DMS153 treated with DMSO at 0.1 percent for 48 hours (cell line): ENCODE results near the gene TRAPPC5.
"Not testable (repeated sequence)": the region's sequence is repeated elsewhere in the genome, so short reads cannot be mapped to it uniquely, and the experiment has no call there.

ENCODE experiments used
- DNase-seq: peaks from one replicate; lab custom pipeline; 2025; ENCODE audit not compliant: unreplicated experiment; lab: John Stamatoyannopoulos, UW

Gene TRAPPC5

DNA sequence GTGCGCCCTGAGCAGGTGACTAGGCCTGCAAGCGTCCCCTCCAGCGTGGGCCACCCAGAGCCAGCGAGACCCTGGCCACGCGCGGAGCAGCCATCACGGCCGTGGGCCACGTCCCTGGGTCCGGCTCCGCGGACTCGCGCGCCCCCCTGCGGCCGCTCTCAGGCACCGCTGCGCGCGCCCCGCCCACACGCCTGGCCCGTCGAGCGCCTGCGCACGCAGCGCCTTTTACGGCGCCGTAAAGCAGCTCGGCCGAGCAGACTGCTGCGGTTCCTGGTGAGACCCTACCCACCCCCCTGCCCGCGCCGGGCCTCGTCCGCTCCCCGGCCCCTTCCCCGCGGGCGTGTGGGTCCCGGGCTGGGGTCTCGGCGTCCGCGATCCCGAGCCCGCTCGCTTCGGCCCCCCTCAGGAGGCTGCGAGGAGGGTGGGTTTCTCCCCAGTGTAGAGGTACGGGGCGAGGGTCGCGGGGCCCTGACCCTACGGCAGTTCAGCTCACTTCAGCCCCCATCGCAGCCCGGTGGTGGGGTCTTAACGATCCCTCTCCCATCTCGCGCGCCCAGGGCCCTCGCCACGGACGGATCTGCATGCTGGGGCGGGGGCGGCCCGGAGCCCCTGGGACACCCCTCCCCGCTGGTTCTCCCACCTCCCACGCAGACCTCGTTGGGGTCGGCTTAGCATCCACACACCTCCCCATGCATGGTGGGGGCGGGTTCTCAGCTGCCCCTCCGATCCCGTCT lies at the start of gene TRAPPC5:
Gene TRAPPC5, plus strand, starts transcription at position 228 of the 734 bp plus-strand sequence. CDS start 1,421 bp downstream, outside the sequence.
- peak; percentile 40 for DNase-seq

- no peak for DNase-seq
Measured at GRCh38 chr19:7631577-7631976, 49.1 kb upstream of the TRAPPC5 start.

GRCh38 chr19:7632340-7633203 lies 48.1 kb upstream of the TRAPPC5 start:
- DNase-seq = no peak

- DNase-seq = no peak
Measured at GRCh38 chr19:7633698-7634097, 46.9 kb upstream of the TRAPPC5 start, which contains the start of gene PCP2. Gene PCP2 (minus strand): TSS chr19:7633719. CDS start chr19:7633457, 262 bp downstream.

DNA sequence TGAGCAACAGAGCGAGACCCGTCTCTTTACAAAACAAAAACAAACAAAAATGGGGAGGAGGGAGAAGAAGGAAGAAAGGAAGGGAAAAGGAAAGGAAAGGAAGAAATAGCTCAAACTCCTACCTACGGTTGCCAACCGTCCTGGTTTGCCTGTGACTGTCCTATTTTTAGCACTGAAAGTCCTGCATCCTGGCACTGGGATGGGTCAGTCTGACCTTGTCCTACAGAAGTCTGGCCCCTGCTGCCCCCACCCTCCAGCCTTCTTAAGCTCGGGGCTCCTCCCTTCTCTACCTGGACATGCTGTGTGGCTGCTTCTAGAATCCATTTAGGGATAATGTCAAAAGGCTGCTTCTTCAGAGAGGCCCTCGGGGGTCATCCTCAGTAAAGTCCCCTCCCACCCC lies 45.0 kb upstream of the TRAPPC5 start:
- no peak for DNase-seq

DNA sequence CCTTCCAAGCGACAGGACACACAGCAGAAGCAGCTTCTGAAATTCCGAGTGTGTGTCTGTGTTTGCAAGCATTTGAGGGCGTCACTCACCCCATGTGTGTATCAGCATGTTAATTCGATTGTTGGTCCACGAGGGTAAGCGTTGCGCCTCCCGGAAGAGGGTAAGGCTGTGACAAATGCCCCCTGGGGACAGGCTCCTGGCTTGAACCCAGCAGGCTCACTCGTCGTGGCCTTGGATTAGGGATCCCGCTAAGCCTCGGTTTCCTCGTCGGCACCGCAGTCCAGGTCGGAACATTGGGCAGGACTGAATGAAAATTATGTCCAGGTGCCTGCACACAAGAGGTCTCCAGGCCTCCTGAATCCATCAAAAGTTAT lies 44.3 kb upstream of the TRAPPC5 start:
- no peak for DNase-seq

DNA sequence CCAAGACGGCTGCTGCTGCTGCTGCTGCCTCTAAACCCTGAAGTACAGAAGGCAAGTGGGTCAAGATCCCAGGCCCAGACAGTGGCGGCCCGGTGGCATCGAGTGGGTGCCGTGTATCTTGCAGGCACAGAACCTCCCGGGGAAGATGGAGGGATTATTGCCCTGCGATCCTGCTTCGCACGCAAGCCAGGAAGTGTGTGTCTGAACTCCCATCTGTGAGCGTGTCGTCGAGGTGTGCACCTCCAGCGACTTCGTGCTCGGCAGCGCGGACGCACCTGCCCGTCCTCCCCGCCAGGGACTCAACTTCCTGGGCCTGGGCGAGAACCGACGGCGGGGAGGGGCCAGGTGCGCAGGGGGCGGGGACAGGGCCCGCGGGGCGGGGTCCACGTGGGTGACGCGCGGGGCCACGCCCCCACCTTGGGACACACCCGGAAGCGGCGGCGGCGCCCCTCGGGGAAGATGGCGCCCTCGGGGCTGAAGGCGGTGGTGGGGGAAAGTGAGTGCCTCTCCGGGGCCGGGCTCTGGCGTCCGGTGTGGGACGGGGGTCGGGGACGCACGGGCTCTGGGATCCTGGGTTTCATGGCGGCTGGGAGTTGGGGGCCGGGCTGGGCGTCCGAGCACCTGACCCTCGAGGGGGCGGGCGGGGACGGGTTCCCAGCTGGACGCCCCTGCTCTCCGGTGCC lies 43.8 kb upstream of the TRAPPC5 start, which contains the start of gene STXBP2:
Gene STXBP2, plus strand, starts transcription at position 420 of the 683 bp plus-strand sequence. Its CDS starts 40 bp downstream, at position 460.
- DNase-seq = peak; percentile 67

- DNase-seq = no peak
Measured at GRCh38 chr19:7637374-7638256, 43.0 kb upstream of the TRAPPC5 start.

GRCh38 chr19:7638802-7639465 lies 41.7 kb upstream of the TRAPPC5 start:
- no peak for DNase-seq

DNA sequence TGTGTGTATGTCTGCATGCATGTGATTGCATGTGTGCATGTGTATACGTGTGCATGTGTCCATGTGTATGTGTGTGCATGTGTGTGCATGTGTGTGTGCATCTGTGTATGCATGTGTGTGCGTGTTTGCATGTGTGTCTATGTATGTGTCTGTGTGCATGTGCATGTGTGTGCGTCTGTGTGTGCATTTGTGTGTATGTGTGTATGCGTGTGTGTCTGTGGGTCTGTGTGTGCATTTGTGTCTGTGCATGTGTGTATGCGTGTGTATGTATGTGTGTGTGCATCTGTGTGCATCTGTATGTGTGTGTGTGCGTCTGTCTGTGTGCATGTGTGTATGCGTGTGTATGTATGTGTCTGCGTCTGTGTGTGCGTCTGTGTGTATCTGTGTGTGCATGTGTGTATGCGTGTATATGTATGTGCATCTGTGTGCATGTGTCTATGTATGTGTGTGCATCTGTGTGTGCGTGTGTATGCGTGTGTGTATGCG lies 40.7 kb upstream of the TRAPPC5 start:
- no peak for DNase-seq

- DNase-seq = no peak
Measured at GRCh38 chr19:7640803-7641202, 39.8 kb upstream of the TRAPPC5 start.

DNA sequence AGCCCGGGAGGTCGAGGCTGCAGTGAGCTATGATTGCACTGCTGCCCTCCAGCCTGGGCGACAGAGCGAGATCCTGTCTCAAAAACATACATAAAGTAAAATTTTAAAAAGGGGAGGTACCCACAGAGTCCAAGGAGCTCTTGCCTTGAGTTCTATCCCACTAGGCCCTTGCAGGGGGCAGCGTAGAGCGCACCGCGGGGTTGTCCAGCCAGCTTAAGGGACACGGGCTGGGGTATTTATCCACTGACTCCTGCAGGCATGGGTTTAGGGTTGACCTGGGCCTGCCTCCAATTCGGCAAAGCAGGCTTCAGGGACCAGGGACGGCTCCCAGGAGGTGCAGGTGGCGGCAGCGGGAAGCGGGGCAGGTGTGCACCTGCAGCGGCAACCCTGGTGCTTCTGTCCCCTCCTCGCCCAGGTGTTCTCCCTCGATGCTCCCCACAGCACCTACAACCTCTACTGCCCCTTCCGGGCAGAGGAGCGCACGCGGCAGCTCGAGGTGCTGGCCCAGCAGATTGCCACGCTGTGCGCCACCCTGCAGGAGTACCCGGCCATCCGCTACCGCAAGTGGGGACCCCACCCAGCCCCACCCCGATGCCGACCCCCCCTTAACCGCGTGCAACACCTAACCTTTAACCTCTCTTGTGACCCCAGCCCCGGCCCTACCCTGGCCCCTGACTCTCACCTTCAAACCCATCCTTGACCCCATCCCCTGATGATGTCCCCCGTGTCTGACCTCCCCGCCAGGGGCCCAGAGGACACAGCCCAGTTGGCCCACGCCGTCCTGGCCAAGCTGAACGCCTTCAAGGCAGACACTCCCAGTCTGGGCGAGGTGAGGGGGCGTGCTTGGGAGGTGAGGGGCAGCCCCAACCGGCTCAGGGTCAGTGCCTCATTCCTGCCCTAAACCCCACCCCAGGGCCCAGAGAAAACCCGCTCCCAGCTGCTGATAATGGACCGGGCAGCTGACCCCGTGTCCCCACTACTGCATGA lies 39.0 kb upstream of the TRAPPC5 start:
- no peak for DNase-seq

GRCh38 chr19:7642295-7643030 lies 38.2 kb upstream of the TRAPPC5 start:
- no peak for DNase-seq

DNA sequence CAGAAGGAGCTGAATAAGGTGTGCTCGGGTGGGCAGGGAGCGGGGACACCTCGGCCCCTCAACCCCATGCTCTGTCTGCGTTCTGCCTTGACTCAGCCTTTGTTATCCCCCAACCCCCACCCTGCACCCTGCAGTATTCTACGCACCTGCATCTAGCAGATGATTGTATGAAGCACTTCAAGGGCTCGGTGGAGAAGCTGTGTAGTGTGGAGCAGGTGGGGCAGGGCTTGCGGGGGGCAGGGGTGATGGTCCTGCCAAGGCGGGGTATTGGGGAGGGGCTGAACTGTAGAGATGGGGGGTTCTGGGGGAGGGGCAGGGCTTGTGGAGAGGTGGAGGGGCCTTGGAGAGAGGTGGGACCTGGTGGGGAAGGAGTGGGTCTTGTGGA lies 37.6 kb upstream of the TRAPPC5 start:
- no peak for DNase-seq

DNA sequence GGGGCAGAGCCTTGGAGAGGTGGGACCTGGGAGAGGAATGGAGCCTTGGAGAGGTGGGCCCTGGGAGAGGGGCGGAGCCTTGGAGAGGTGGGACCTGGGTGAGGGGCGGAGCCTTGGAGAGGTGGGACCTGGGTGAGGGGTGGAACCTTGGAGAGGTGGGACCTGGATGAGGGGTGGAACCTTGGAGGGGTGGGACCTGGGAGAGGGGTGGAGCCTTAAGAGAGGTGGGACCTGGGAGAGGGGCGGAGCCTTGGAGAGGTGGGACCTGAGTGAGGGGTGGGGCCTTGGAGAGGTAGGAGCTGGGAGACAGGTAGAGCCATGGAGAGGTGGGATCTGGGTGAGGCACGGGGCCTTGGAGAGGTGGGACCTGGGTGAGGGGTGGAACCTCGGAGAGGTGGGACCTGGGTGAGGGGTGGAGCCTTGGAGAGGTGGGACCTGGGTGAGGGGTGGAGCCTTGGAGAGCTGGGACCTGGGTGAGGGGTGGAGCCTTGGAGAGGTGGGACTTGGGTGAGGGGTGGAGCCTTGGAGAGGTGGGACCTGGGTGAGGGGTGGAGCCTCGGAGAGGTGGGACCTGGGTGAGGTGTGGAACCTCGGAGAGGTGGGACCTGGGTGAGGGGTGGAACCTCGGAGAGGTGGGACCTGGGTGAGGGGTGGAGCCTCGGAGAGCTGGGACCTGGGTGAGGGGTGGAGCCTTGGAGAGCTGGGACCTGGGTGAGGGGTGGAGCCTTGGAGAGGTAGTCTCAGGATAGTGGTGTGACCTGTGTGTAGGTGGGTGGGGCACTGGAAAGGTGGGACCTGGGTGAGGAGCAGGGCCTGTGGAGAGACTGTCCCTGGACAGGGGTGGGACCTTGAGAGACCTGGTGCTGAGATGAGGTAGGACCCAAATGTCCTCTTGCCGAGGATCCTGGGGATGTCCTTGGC lies 36.7 kb upstream of the TRAPPC5 start:
- not testable (repeated sequence) for DNase-seq

DNA sequence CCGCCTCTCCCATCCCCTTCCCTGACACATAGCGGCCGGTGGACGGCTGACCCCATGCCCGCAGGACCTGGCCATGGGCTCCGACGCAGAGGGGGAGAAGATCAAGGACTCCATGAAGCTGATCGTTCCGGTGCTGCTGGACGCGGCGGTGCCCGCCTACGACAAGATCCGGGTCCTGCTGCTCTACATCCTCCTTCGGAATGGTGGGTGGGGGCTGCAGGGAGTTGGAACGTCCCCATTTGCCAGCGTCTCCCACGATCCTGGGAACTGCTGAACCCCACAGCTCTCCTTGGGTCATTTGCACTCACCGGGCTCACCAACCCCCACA lies 36.1 kb upstream of the TRAPPC5 start:
- DNase-seq = no peak

- DNase-seq = no peak
Measured at GRCh38 chr19:7645163-7645562, 35.5 kb upstream of the TRAPPC5 start.
